ENCODE measurements around the gene KCTD2. TPM values are rescaled to one million over a fixed set of nuclear protein-coding genes. Genes with fewer than 3 reads are reported as not detected.
A peak's percentile ranks its signal among the peaks of the same experiment; 100 is the strongest.

The KCTD2 gene
- total and polyA plus RNA-seq, 9 of the 15 experiments (the other 6 are each of a cell fraction or from before 2014, with no cell fraction given) = 1.7 to 32.9 (median 15.8) TPM

GRCh38 chr17:75034236-75034908, 12.7 kb upstream of the KCTD2 start (continued):
- TF ChIP-seq MEIS2 (IDR thresholded peaks at IDR 0.05; ENCODE audit: partially characterized antibody) (no peak), ZBTB17 (CRISPR knock-in tag; IDR thresholded peaks at IDR 0.05) (peak; percentile 18; the same call in 1 of the 2 replicates), ZMIZ1 (IDR thresholded peaks at IDR 0.05; ENCODE audit: low read depth in 2 of 2, low read length in 2 of 2) (no peak), SNIP1 (IDR thresholded peaks at IDR 0.05; ENCODE audit: low read depth) (no peak), TRIM25 (IDR thresholded peaks at IDR 0.05; ENCODE audit: borderline replicate concordance) (no peak), ETV5 (CRISPR knock-in tag; IDR thresholded peaks at IDR 0.05; ENCODE audit: low read depth) (no peak), PURB (CRISPR knock-in tag; IDR thresholded peaks at IDR 0.05; ENCODE audit: low read depth) (no peak)
- TF ChIP-seq, protein P1, sequence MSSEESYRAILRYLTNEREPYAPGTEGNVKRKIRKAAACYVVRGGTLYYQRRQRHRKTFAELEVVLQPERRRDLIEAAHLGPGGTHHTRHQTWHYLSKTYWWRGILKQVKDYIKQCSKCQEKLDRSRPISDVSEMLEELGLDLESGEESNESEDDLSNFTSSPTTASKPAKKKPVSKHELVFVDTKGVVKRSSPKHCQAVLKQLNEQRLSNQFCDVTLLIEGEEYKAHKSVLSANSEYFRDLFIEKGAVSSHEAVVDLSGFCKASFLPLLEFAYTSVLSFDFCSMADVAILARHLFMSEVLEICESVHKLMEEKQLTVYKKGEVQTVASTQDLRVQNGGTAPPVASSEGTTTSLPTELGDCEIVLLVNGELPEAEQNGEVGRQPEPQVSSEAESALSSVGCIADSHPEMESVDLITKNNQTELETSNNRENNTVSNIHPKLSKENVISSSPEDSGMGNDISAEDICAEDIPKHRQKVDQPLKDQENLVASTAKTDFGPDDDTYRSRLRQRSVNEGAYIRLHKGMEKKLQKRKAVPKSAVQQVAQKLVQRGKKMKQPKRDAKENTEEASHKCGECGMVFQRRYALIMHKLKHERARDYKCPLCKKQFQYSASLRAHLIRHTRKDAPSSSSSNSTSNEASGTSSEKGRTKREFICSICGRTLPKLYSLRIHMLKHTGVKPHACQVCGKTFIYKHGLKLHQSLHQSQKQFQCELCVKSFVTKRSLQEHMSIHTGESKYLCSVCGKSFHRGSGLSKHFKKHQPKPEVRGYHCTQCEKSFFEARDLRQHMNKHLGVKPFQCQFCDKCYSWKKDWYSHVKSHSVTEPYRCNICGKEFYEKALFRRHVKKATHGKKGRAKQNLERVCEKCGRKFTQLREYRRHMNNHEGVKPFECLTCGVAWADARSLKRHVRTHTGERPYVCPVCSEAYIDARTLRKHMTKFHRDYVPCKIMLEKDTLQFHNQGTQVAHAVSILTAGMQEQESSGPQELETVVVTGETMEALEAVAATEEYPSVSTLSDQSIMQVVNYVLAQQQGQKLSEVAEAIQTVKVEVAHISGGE (CRISPR knock-in tag; IDR thresholded peaks at IDR 0.05) = no peak
- TF ChIP-seq, protein P2, sequence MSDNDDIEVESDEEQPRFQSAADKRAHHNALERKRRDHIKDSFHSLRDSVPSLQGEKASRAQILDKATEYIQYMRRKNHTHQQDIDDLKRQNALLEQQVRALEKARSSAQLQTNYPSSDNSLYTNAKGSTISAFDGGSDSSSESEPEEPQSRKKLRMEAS (CRISPR knock-in tag; IDR thresholded peaks at IDR 0.05) = peak; percentile 95
